NCI-H2107 (cell line): Measurements from ENCODE around the gene TXNDC16.

Experiments used
- DNase-seq: peaks from one replicate; lab custom pipeline; 2025; lab: John Stamatoyannopoulos, UW

Gene TXNDC16

DNA sequence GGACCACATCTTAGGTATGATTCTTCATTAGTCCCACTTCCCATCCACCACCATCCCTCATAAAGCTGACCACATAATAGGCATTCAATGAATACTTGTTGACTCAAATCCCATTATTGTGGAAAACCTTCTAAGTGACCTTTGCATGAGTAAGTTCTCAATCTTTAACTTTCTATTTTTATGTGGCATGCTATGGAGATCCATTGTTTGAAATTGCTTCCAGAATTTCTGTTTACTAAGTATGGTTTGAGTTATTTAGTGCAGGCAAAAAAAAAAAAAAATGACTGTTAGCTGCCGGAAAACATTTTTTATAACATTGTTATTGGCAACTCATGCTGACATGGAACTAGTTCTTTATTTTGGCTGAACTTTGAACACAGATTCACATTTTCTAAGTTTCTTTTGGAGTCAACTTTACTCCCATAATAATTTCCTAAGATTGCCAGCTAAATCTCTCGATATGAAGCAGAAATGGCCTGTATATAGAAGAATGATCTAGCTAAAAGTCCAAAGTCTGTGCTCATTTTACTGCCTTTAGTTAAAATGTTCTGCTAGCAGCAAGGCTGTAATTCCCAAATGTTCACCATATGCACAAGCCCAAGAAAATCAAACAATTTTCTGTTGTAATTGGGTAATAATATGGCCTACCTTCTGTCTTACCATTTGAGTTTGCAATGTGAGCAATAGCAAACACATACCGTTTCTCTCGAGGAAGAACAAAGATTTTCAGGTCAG is 160.3 kb downstream of the TXNDC16 start:
- no peak for DNase-seq
